ENCODE data around the gene MYH11.
"Not testable (repeated sequence)": the region's sequence is repeated elsewhere in the genome, so short reads cannot be mapped to it uniquely, and the experiment has no call there.

The MYH11 gene

DNA sequence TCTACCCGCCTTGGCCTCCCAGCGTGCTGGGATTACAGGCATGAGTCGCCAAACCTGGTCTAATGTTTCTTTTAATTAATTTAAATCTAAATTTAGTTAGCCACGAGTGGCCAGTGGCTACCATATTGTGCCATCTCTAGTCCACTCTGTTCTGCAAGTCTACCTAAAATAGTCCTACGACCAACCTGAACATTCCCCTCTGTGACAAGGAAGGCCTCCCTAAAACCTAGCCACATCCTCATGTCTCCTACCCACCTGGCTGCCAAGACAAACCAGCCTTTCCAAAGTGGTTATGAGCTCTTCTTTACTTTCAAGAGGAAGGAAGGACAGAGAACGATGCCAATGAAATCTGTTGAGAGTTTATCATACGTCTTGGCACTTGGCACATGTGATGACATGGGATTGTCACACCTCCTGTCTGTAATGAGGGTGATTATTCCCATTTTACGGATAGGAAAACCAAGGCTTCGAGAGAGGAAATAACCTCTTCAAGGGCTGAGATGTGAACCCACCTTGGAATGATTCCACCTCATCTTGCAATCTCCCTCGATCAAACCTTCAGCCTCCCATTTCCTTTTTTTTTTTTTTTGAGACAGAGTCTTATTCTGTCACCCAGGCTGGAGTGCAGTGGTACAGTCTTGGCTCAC lies 19.7 kb downstream of the MYH11 start:
- DNase-seq: no peak

DNA sequence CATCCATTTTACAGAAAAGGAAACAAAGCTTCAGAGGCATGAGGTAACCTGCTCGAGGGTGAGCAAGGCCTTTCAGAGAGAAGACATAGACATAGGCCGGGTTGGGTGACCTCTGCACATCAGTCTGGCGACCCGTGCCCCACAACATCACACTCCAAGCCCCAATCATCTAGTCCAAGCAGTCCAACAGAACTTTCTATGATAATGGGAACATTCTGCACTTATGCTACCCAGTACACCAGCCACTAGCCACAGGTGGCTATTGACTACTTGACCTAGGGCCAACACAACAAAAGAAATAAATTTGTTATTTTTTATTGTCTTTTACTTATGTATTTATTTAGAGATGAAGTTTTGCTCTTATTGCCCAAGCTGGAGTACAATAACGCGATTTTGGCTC lies 20.8 kb downstream of the MYH11 start:
- DNase-seq: no peak

DNA sequence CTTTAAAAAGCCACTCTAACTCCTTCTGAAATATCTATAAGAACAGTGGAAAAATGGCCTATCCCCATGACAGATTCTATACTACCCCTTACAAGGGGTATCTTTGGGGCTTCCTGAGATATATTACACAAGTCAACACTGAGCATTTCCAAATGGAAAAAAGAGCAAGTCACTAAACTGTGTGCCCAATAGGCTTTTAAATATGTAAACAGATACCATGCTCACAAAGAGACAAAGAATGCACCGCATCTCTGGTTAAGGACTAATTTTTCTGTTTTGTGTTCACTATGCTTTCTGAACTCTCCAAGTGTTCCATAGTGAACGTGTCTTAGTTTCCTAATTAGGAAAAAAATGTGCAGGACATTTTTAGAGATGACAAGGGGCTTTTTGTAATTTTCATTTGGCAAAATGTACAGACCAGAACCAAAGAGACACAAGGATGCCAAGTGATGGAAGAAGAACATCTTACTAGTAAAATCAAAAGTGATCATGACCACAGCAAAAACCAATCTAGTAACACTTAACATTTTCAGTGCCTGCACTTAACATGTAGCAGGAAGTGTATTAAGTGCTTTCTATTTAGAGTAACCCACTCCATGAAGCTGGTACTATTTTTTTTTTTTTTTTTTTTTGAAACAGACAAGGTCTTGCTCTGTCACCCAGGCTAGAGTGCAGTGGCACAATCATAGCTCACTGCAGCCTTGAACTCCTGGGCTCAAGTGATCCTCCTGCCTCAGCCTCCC lies 21.5 kb downstream of the MYH11 start:
- DNase-seq: no peak

DNA sequence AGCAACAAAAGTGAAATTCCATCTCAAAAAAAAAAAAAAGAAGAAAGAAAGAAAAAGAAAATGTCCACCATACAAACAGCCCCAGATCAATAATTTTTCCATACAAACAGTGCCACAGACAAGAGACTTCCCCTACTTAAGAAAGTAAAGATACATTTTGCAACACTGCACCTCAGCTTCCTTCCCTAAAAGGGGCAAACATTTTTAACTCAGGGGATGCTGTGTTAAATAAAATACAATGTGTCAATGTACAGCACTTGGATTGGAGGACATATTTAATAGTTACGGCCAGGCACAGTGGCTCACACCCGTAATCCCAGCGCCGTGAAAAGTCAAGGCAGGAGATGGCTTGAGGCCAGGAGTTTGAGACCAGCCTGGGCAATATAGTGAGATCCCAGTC lies 22.3 kb downstream of the MYH11 start:
- DNase-seq: no peak

DNA sequence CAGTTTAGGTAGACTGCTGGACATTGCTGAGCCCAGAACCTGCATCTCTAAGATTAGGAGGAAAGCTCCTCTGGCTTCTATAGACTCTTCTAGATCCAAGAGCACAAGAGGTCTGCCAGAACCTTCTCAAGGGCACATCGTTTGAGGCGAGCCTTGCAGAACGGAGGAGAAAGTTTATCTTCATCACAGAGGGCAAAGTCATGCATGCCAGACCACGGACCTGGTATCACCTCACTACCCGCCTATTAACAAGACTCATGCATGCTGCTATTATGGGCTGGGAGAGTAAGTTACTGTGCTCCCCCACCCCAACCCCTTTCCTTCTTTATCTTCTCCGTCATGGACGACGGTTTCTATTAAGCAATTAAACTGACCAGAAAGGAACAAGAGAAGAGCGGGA lies 23.3 kb downstream of the MYH11 start:
- no peak for DNase-seq

DNA sequence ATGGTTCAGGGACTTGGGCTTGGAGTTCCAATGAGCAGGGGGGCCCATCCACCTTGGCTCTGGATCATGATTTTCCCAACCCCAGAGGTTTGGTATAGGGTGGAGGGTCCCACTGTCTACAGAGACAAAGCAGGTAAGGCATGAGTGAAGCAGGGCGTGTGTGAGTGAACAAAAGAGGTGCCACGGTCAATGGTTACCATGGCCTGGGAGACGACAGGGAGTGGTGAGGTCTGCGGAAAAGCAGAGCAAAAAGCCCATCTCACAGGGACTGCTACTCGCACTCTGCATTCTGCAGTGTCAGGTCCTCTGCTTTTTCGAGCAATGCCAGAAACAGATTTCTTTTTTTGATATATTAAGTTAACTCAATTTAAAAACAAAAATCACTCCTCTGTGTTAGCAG lies 24.6 kb downstream of the MYH11 start:
- DNase-seq: no peak

DNA sequence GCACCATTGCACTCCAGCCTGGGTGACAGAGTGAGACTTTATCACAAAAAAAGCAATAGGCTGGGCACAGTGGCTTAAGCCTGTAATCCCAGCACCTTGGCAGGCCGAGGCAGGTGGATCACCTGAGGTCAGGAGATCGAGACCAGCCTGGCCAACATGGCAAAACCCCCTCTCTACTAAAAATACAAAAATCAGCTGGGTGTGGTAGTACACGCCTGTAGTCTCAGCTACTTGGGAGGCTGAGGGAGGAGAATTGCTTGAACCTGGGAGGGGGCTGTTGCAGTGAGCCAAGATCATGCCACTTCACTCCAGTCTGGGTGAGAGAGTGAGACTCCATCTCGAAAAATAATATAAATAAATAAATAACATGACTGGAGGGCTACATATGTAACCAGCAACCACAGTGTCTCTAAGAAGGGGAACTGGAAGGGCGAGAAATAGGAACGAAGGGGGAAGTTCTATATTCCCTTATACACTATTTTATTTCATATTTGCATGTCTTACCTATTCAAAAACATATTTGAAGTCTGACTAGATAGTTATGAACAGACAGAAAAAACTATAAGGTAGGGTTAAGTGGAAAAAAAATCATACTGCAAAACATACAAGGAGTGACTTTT lies 25.9 kb downstream of the MYH11 start:
- no peak for DNase-seq

DNA sequence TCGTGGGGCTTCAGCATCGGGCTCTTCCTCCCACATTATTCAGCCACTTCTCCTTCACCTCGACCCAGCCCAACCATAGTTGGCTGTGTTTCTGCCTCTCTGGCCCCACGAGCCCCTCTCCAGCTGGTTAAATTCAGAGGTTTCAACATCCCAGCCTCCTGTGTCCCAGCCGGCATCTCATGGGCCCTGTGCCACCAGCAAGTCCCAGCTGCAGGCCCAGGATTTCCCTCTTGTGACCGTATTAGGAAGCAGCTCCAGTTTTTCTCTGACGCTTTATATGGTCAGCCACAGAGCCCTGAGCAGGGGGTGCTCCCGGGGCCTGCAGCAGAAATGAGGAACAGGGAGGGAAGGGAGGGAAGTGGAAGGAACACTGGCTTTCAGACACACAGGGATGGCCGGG lies 27.4 kb downstream of the MYH11 start:
- no peak for DNase-seq

DNA sequence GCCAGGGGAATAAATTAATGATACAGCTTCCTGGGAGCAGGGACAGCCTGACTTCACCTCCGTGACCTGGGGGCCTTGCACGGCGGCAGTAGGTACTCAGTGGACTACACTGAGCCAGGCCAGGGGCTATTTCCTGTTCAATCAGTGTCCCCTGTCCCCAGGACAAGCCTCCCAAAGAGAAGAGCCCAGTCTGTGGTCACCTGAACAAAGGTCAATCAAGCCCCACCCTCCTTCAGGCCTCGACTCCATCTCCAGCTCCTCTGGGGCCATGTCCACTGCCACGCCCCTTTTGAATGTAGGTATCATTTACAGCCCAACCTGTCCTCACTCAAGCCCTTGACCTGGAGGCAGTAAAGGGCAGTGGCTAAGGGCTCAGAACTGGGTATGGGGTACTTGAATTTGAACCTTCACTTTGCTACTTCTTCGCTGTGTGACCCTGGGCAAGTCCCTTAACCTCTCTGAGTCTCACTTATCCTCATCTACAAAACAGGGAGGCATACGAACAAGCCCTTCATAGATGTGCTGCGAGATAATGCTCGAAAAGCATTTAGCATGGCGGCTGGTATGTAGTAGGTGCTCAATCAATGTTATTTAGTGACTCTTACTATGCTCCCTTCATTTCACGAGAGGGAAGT lies 29.0 kb downstream of the MYH11 start:
- DNase-seq: no peak

DNA sequence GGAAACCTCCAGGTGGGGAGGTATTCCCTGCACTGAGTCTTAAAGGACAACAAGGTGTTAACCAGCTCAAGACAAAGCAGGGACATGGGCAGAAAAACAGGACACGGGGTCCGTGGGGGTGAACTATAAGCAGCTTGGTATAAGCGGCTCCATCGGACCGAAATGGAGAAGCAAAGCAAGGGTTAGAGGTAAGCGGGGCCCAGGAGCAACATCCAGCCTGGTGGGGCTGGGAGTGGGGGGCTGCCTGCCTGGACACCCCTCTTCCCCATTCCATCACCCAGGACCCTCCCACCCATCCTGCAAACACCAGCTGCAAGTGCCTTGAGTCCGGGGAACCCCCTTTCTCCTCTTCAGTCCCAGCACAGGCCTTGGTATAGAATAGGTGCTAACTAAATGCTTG lies 29.5 kb downstream of the MYH11 start:
- DNase-seq: no peak

DNA sequence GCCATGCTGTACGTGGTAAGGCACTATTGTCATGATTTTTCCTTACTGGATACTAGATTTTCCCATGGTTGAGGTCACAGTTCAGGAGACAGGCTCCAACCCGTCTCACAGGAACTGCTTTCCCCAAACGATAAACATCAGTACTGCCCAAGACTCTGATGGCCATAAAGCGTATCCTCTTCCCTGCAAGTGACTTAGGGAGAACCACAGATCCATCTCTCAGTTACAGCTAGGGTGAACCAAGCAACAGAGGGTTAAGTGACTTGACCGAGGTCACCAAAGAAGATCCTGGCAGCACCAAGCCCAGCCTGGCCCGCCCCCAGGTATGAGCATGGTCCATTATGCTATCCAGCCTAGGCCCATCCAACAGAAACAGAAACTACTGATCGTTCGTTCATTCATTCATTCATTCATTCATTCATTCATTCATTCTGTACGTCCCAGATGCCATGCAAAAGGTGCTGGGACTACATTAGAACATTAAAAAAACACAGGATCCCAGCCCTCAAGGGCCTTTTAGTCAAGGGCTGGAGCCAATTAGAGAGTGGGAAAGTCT lies 31.0 kb downstream of the MYH11 start:
- DNase-seq: no peak

DNA sequence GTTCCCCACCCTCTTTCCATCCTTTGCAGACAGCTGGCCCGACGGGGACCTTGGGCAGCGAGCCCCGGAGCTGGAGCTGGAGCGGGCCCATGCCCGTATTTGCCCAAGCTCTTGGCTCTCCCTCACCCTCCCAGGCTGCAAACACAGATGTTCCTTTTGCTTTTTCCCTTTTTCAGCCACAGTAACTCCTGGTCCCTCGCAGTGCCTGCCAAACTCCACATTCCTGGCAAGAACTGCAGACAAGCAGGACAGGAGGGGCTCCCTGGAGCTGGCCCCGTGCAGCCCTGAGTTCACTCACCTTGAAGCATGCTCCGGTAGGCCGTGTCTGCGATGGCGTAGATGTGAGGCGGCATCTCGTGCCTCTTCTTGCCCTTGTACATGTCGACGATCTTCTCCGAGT lies 33.9 kb downstream of the MYH11 start:
- DNase-seq: peak; percentile 80

DNA sequence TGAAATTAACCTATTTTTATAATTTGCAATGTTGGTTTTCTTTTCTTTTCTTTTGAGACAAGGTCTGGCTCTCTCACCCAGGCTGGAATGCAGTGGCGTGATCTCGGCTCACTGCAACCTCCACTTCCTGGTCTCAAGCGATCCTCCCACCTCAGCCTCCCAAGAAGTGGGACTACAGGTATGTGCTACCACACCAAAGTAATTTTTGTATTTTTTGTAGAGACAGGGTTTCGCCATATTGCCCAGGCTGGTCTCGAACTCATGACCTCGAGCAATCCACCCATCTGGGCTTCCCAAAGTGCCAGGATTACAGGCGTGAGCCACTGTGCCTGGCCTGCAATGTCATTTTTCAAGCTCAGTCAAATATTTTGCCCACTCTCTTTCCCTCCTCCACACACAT lies 36.0 kb downstream of the MYH11 start:
- DNase-seq: no peak

DNA sequence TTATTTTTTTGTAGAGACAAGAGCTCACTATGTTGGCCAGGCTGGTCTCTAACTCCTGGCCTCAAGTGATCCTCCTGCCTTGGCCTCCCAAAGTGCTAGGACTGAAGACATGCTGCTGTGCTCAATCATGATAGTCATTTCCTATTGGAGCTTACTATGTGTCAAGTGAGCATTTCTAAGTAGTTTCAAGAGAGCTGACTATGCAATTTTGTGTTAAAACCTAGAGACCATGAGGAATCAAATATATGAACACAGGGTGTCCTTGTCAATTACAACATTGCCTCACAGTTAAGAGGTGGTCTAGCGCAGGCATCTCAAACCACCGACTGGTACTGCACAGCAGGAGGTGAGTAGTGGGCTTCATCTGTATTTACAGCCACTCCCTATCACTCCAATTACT lies 37.8 kb downstream of the MYH11 start:
- no peak for DNase-seq

DNA sequence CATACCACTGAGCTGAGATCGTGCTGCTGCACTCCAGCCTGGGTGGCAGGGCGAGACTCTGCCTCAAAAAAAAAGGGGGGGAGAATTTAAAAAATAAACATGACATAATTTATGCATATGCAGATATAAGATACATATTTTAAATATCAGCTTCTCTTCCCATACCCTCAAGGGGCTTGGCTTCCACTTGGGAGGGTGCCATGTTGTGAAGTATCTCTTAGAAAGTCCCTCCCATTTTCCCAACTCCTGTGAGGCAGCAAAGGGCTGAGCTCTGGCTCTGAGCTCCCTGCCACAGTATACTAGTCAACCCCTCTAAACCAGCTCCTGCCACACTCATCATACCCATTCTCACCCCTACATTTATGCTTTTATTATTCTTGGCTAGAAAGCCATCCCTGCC lies 39.4 kb downstream of the MYH11 start:
- DNase-seq: no peak

DNA sequence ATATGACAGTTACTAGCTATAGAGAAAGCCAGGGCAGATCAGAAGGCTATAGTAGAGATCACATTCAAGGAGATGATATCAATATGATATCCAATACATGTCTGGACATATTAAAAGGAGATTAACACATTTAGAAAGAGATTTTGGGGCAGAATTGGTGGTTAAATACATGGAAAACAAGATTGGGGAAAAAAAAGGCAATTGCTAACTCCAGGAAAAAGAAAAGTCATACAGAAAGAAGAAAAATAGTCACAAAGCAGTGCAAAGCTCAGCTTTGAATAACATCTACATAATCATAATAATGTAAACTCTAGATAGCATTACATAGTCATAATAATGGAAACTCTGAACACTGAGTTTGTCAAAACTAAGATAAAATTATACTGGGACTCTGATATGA lies 40.6 kb downstream of the MYH11 start:
- DNase-seq: no peak

DNA sequence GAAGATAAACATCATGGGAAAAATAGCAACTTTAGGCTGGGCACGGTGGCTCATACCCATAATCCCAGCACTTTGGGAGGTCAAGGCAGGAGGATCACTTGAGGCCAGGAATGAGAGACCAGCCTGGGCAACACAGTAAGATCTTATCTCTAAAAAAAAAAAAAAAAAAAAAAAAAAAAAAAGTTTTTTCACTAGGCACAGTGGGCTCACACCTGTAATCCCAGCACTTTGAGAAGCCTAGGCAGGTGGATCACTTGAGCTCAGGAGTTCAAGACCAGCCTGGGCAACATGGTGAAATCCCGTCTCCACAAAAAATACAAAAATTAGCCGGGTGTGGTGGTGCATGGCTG lies 44.5 kb downstream of the MYH11 start:
- not testable (repeated sequence) for DNase-seq

DNA sequence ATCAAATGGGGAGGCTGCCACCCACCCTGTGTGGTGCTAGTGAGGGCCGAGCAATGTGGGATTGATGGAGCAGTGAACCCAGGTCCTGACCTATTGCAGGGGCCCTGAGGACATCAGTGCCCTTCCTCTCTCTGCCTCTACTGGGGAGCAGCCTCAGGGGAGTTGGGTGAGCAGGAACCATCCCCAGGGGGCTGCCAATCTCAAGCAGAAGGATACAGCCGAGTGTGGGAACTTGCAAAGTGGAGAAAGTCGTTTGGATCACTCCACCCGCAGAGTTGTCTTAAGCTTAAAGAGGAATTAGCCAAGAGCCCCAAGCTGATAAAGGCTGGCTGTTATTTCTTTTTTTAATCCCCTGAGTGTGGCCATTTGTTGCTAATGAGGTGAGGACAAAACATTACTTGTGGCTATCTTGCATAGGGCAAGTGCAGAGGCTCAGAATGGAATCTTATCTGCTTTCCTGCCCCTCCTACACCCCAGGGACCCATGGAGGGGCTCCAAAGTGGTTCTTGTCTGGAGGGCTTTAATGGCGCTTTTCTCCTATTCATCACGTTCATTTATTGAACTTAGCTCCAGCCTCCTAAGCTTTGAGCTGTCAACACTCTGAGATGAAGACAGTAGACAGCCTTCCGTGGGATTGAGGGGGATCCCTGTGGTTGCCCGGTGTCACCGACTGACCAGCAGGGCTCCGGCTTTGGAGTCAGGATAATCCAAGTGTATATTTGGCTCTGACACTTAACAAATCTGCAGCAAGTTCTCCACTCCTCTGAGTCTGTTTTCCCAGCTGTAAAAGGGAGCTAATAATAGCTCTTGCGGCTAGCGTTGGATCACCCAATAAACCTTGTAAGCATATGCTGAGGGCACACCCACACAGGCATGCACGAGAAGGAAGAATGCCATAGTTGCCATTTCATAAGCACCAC lies 45.1 kb downstream of the MYH11 start:
- DNase-seq: no peak

DNA sequence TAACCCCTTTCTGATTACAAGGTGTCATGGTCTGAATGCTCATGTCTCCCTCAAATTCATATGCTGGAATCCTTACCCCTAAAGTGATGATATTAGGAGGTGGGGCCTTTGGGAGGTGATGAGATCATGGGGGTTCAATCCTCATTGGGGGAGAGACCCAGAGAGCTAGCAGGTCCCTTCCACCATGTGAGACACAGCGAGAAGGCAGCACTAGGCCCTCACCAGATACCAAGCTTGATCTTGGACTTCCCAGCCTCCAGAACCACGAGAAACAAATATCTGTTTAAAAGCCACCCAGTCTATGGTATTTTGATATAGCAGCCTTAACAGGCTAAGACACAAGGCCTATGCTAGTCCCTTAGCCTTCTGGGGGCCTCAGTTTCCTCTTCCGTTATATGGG lies 45.9 kb downstream of the MYH11 start:
- DNase-seq: no peak

DNA sequence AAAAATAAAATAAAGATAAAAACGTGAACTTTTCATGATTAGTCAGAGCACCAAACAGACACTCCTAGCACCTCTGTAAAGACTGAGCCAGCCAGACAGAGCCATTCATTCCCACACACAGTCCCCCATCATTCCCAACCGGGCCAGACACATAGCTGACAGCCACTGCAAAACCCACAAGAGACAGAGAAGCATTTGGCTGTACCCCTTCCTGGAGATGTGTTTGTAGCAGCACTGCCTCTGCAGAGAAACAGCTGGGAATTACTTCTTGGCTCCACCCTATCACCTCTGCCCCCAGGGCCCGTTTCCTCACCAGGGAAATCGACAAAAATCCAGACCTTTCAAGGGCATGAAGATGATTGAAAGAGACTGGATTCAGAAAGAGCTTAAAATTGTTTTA lies 46.4 kb downstream of the MYH11 start:
- DNase-seq: no peak

DNA sequence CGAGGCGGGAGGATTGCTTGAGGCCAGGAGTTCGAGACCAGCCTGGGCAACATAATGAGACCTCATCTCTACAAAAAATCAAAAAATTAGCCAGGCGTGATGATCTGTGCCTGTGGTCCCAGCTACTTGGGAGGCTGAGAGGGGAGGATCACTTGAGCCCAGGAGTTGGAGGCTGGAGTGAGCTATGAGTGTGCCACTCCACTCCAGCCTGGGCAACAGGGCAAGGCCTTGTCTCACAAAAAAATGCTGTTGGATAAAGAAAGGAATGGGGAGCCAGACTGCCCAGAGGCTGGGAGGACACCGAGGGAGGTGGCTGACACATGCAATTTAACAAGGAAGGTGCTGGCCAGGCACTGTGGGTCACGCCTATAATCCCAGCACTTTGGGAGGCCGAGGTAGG lies 47.5 kb downstream of the MYH11 start:
- DNase-seq: not testable (repeated sequence)

DNA sequence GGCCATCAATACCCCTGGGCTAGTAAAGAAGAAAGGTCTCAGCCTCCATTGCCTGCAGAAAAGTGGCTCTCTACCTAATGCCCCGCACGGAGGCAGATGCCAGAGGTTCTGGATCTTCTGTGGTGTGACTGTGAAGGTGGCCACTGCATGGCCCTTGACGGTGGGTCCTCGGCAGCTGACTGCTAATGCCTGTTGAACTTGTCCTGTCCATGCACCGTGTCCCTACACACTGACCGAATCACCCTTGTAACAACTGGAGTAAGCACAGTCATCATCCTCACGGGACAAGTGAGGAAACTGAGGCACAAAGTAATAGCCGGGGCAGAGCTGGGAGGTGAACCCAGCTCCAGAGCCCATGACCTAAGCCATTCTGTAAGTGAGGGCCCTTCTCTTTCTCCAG lies 48.8 kb downstream of the MYH11 start:
- no peak for DNase-seq

DNA sequence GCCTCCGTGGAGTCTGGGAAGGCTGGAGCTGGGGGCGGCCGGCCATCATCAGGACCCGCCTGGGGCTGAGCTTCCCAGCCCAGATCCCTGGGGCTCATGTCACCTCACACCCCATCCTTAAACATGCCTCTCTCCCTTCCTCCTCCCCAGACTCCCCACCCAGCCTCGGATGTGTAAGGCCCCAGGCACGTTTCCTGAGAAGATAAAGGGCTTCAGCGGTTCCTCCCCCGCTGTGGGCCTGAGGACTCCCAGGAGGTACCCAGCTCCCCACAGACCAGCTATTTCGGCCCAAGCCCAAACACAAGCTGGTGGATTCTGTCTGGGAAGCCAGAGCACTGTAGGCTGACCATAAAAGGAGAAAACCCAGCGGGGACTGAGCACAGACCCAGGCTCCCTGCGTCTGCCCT lies 49.2 kb downstream of the MYH11 start:
- DNase-seq: no peak
